Measurements from ENCODE around the gene VSNL1. TPM values are rescaled to one million over a fixed set of nuclear protein-coding genes. Genes with fewer than 3 reads are reported as not detected.

VSNL1 gene
- total and polyA plus RNA-seq, 10 of the 15 experiments (the other 5 are each of a cell fraction or from before 2014, with no cell fraction given): 0.04 to 0.30 (median 0.12) TPM; not detected in 4

- no peaks in the 10 kb centered on the region for H3K79me2 ChIP-seq (ENCODE audit: control insufficient read depth, insufficient read depth, low read length)
- ATAC-seq (no peak), FAIRE-seq (no peak), DNase-seq (ENCODE audit: low read depth, low spot score) (no peak)
- BruUV-seq (replicated peaks): no TSS peak
- CTCF ChIA-PET: interaction anchor here (0.7 to 1.0 kb wide), 4 partner anchors 9 to 645 kb away, joined by 3 read pairs; no protein-coding TSS in a partner anchor
- H3K9me3 ChIP-seq (replicated peaks; ENCODE audit: control insufficient read depth, insufficient read depth, low read length): no peaks in the 10 kb centered on the region
- H4K20me1 ChIP-seq (ENCODE audit: control insufficient read depth, insufficient read depth): no peaks in the 10 kb centered on the region
- intact Hi-C loops (cut with micrococcal nuclease; ENCODE audit: unreplicated experiment): loop anchor here (5.0 kb wide), 1 partner anchor 94 kb away; no protein-coding TSS in a partner anchor
- H3K4me1 ChIP-seq (ENCODE audit: control insufficient read depth, insufficient read depth, low read length): no peaks in the 10 kb centered on the region
- H2AFZ ChIP-seq (ENCODE audit: control insufficient read depth, low read depth, low read length): no peak overlapping the region
- no peak overlapping the region for H3K9ac ChIP-seq (ENCODE audit: control insufficient read depth, insufficient read depth, low read length)
- POLR2A ChIA-PET: no interaction called here
- no peak overlapping the region for H3K27ac ChIP-seq (ENCODE audit: control insufficient read depth, insufficient read depth)
- H3K4me2 ChIP-seq (ENCODE audit: control insufficient read depth, insufficient read depth): no peak overlapping the region
- in situ Hi-C loops (cut with MboI): no loop called here
- no peak overlapping the region for H3K4me3 ChIP-seq
- RAD21 ChIA-PET (ENCODE audit: unreplicated experiment): interaction anchor here (0.9 kb wide), 1 partner anchor 54 kb away, joined by 3 read pairs; the partner anchor contains the start of gene RAD51AP2
- TF ChIP-seq EP300 (IDR thresholded peaks at IDR 0.05; ENCODE audit: borderline replicate concordance in 1 of 2, control insufficient read depth in 1 of 2, low read depth in 2 of 2, low read length in 2 of 2): no peak
- TF ChIP-seq ESRRA (IDR thresholded peaks at IDR 0.05; ENCODE audit: low read length): no peak
- TF ChIP-seq POLR2A (IDR thresholded peaks at IDR 0.05; ENCODE audit: low read depth, low read length): no peak
- TF ChIP-seq BMI1 (IDR thresholded peaks at IDR 0.05; ENCODE audit: borderline replicate concordance): no peak
- no peak for TF ChIP-seq CTCF (IDR thresholded peaks at IDR 0.05 in 2 of 3, conservative IDR thresholded peaks at IDR 0.05 in 1 of 3; ENCODE audit: control insufficient read depth in 2 of 3, extremely low read depth in 1 of 3, insufficient read depth in 1 of 3, low read depth in 3 of 3, low read length in 3 of 3)
- TF ChIP-seq ZNF384 (IDR thresholded peaks at IDR 0.05; ENCODE audit: borderline replicate concordance, low read depth, low read length): no peak
- no peak for TF ChIP-seq FOXK2 (IDR thresholded peaks at IDR 0.05)
- no peak for TF ChIP-seq E2F4 (IDR thresholded peaks at IDR 0.05; ENCODE audit: low read depth, low read length)
- no peak for TF ChIP-seq IKZF2 (IDR thresholded peaks at IDR 0.05)
- TF ChIP-seq HSF1 (IDR thresholded peaks at IDR 0.05; ENCODE audit: low read depth, low read length): no peak
- TF ChIP-seq SMARCA5 (IDR thresholded peaks at IDR 0.05): no peak
- TF ChIP-seq SUPT20H (IDR thresholded peaks at IDR 0.05; ENCODE audit: borderline replicate concordance, control insufficient read depth, low read depth, low read length): no peak
- no peak for TF ChIP-seq FOXM1 (IDR thresholded peaks at IDR 0.05; ENCODE audit: low read depth, low read length)
- no peak for TF ChIP-seq PRDM15 (CRISPR knock-in tag; IDR thresholded peaks at IDR 0.05)
- TF ChIP-seq CBX3 (IDR thresholded peaks at IDR 0.05; ENCODE audit: borderline replicate concordance, low read depth): no peak
- 0% methylated on average over 1 of the region's 1 CpG for WGBS (ENCODE audit: insufficient coverage, insufficient replicate concordance, low lambda C conversion rate, missing lambda C conversion rate)
- SMC1A ChIA-PET (ENCODE audit: uncharacterized antibody, unreplicated experiment): no interaction called here
- H3K36me3 ChIP-seq (ENCODE audit: control insufficient read depth in 2 of 2, insufficient read depth in 2 of 2, low read length in 1 of 2): no peaks in the 10 kb centered on the region
- H3K27me3 ChIP-seq (replicated peaks in 1 of 2; ENCODE audit: control insufficient read depth in 2 of 2, insufficient read depth in 2 of 2, low read length in 1 of 2): no peaks in the 10 kb centered on the region; a peak in 1 of 4 replicates
Observed at GRCh38 chr2:17571681-17572080, 31.2 kb downstream of the VSNL1 start.

Data from GM12878 (cell line).